DND-41 (cell line): Measurements from ENCODE around the gene LRRTM4.

Experiments used
- ATAC-seq: fragments of 200-7000 bp; cut with Tn5 transposase; 3 replicates; pipeline ENCODE4 v1.9.1; 2021; ENCODE audit warnings: low read depth; ENCODE audit not compliant: insufficient read depth
- DNase-seq: peaks from one replicate; pipeline ENCODE4 v3.0.0-alpha.2; 2020
- H2AFZ ChIP-seq: 2 replicates; pipeline ENCODE4 v1.6.0; 2012; ENCODE audit warnings: low read depth, low read length
- H3K27ac ChIP-seq: 2 replicates; pipeline ENCODE4 v1.5.1; 2012; ENCODE audit warnings: low read length, inconsistent platforms
- H3K27me3 ChIP-seq: fragments of 200-600 bp; sonication (generic); 2 replicates; pipeline ENCODE4 v1.6.0; 2012; ENCODE audit warnings: low read length, mild to moderate bottlenecking, inconsistent platforms; ENCODE audit not compliant: insufficient read depth, poor library complexity
- H3K36me3 ChIP-seq: 2 replicates; pipeline ENCODE4 v1.5.1; 2012; ENCODE audit warnings: low read length, inconsistent platforms; ENCODE audit not compliant: insufficient read depth
- H3K4me1 ChIP-seq: 2 replicates; pipeline ENCODE4 v1.5.1; 2012; ENCODE audit warnings: mild to moderate bottlenecking, low read length; ENCODE audit not compliant: insufficient read depth
- H3K4me2 ChIP-seq: 2 replicates; pipeline ENCODE4 v1.6.0; 2012; ENCODE audit warnings: mild to moderate bottlenecking, moderate library complexity, low read length, inconsistent platforms; ENCODE audit not compliant: insufficient read depth
- H3K4me3 ChIP-seq, 2 experiments: fragments of 200-600 bp in 1 of 2; shearing (Covaris generic) in 1 of 2; 2 replicates each; pipeline ENCODE4 v1.5.1; 2012 to 2016; ENCODE audit warnings: inconsistent platforms in 2 of 2, low read length in 2 of 2, mild to moderate bottlenecking in 2 of 2, low read depth in 1 of 2, moderate library complexity in 1 of 2
- H3K79me2 ChIP-seq: 2 replicates; pipeline ENCODE4 v1.6.0; 2012; ENCODE audit warnings: low read length, inconsistent platforms; ENCODE audit not compliant: insufficient read depth
- H3K9ac ChIP-seq: 2 replicates; pipeline ENCODE4 v1.6.0; 2012; ENCODE audit warnings: low read depth, mild to moderate bottlenecking, inconsistent platforms, low read length, moderate library complexity
- H3K9me3 ChIP-seq: 2 replicates; pipeline ENCODE4 v1.5.1; 2012; ENCODE audit warnings: low read length, moderate library complexity, mild to moderate bottlenecking, inconsistent platforms; ENCODE audit not compliant: insufficient read depth, severe bottlenecking
- H4K20me1 ChIP-seq: 2 replicates; pipeline ENCODE4 v1.6.0; 2012; ENCODE audit warnings: low read length; ENCODE audit not compliant: insufficient read depth
- EZH2 ChIP-seq: IDR thresholded peaks from 3 replicates; pipeline ENCODE4 v1.6.1; 2012; ENCODE audit warnings: borderline replicate concordance, low read depth, mild to moderate bottlenecking, moderate library complexity, low read length, inconsistent platforms; ENCODE audit not compliant: severe bottlenecking
- TF ChIP-seq, protein P1 (sequence below): IDR thresholded peaks from 2 replicates; pipeline ENCODE4 v1.5.1; 2012; ENCODE audit warnings: borderline replicate concordance, low read length, moderate library complexity, mild to moderate bottlenecking; ENCODE audit not compliant: poor library complexity, severe bottlenecking; ENCODE audit errors: extremely low read depth

Gene LRRTM4

DNA sequence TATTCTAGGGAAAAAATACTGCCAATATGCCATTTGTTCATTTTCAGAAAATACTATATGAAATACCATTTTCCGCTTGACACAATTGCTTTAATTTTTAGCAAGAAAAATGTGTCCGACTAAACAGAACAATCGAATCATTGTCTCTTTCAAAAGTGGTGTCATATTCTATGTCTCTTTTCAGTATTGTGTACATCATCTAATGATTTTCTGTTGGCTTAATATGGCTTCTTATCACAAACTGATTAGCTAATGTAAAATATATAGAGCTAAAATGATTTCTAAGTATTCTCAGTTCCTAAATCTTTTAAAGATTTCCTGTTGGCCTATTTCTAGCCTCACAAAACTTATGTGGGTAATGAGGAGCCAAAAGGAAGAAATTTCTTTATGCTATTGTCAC lies 436.6 kb downstream of the LRRTM4 start:
- no peak for ATAC-seq
- H3K4me3 ChIP-seq, result no peak overlapping the region
- no peak for DNase-seq
- H2AFZ ChIP-seq, result no peak overlapping the region
- no peaks in the 10 kb centered on the region for H3K79me2 ChIP-seq
- H3K4me1 ChIP-seq, result no peaks in the 10 kb centered on the region
- no peaks in the 10 kb centered on the region for H3K36me3 ChIP-seq
- H3K9ac ChIP-seq, result no peak overlapping the region
- H3K27me3 ChIP-seq, result no peaks in the 10 kb centered on the region
- no peak overlapping the region for H3K27ac ChIP-seq
- H3K9me3 ChIP-seq, result no peaks in the 10 kb centered on the region
- no peaks in the 10 kb centered on the region for H4K20me1 ChIP-seq
- TF ChIP-seq, protein P1, sequence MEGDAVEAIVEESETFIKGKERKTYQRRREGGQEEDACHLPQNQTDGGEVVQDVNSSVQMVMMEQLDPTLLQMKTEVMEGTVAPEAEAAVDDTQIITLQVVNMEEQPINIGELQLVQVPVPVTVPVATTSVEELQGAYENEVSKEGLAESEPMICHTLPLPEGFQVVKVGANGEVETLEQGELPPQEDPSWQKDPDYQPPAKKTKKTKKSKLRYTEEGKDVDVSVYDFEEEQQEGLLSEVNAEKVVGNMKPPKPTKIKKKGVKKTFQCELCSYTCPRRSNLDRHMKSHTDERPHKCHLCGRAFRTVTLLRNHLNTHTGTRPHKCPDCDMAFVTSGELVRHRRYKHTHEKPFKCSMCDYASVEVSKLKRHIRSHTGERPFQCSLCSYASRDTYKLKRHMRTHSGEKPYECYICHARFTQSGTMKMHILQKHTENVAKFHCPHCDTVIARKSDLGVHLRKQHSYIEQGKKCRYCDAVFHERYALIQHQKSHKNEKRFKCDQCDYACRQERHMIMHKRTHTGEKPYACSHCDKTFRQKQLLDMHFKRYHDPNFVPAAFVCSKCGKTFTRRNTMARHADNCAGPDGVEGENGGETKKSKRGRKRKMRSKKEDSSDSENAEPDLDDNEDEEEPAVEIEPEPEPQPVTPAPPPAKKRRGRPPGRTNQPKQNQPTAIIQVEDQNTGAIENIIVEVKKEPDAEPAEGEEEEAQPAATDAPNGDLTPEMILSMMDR, result no peak
- no peak for TF ChIP-seq EZH2
- H3K4me2 ChIP-seq, result no peak overlapping the region

DNA sequence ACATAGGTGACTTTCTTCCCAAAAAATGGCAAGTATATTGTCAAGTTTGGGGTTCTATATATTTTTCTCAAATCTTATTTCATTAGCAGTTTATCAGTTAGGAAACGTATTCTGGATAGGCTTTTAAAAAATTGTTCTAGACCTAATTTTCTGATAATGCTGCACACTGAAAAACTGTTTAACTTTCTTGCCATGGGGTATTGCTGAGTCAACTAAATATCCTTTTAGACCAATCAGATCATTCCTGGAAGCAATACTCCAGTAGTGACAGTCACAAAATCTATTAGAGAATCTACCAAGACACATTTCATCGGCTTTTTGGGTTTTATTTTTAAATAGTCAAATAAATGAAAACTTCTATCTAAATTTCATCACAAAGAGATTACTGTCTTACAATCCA lies 440.6 kb downstream of the LRRTM4 start:
- TF ChIP-seq, protein P1, result no peak
- TF ChIP-seq EZH2, result no peak
- no peak for DNase-seq
- Histone ChIP-seq H3K4me3 (no peak overlapping the region), H3K36me3 (no peaks in the 10 kb centered on the region), H3K27ac (no peak overlapping the region), H2AFZ (no peak overlapping the region), H3K9ac (no peak overlapping the region), H3K4me2 (no peak overlapping the region), H3K27me3 (no peaks in the 10 kb centered on the region), H4K20me1 (no peaks in the 10 kb centered on the region), H3K9me3 (no peaks in the 10 kb centered on the region), H3K4me1 (no peaks in the 10 kb centered on the region), H3K79me2 (no peaks in the 10 kb centered on the region)
- no peak for ATAC-seq

DNA sequence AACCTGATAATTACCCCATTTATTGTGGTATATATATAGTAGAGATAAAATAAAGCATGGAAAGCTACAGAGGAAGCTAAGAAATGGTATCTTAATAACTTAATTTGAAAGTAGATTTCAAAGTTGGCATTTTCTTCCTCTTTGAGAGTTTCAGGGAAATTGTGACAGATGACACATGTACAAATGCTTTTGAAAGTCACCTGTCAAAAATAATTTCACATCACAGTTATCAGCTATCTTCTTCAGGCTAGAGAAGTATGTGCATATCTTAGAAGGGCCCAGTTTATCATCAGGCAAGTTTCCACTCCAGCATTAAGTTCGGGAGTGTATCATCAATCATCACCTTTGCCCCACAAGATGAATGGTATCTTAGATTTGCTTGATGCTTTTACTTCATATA lies 457.9 kb downstream of the LRRTM4 start:
- Histone ChIP-seq H3K4me2 (no peak overlapping the region), H3K4me3 (no peak overlapping the region), H3K9me3 (no peaks in the 10 kb centered on the region), H3K27ac (no peak overlapping the region), H4K20me1 (no peaks in the 10 kb centered on the region), H3K4me1 (no peaks in the 10 kb centered on the region), H3K9ac (no peak overlapping the region), H2AFZ (no peak overlapping the region), H3K27me3 (no peaks in the 10 kb centered on the region), H3K36me3 (no peaks in the 10 kb centered on the region), H3K79me2 (no peaks in the 10 kb centered on the region)
- ATAC-seq (no peak), DNase-seq (no peak)
- TF ChIP-seq, protein P1, result no peak
- TF ChIP-seq EZH2, result no peak

DNA sequence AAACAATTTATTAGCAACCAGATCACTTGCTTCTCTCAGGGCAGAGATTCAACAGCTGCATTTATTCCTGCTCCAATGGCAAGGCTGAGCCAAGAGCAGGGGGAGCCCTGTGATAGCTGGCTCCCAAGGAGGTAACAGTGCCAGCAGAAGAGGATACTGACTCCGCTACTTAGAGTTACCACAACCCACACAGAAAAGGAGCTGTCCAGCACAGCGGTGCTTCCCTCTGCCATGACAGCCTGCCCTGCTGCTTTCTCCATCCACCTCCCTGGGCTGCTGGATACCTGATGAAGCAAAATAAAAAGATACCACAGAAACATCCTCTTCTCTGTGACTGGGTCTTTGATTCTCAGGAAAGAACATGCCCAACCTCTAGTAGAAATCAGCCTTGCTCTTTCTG lies 467.2 kb downstream of the LRRTM4 start:
- TF ChIP-seq, protein P1, result no peak
- no peak for TF ChIP-seq EZH2
- no peak for DNase-seq

More for the DNA sequence above, 467.2 kb downstream of the LRRTM4 start:
- peak; percentile 50; the same call in 1 of the 3 replicates for ATAC-seq
- Histone ChIP-seq H3K4me1 (no peaks in the 10 kb centered on the region), H3K36me3 (no peaks in the 10 kb centered on the region), H3K9ac (no peak overlapping the region), H3K4me2 (no peak overlapping the region), H3K79me2 (no peaks in the 10 kb centered on the region), H3K9me3 (no peaks in the 10 kb centered on the region), H3K27me3 (no peaks in the 10 kb centered on the region), H4K20me1 (no peaks in the 10 kb centered on the region), H3K27ac (no peak overlapping the region), H3K4me3 (no peak overlapping the region), H2AFZ (no peak overlapping the region)
